Activated CD8-positive, alpha-beta memory T cell treated with anti-CD3 and anti-CD28 coated beads, Interleukin-2, amount 50 U/mL, for 48 hours (primary cell): Measurements from ENCODE around the gene KIAA1958.
A peak's percentile ranks its signal among the peaks of the same experiment; 100 is the strongest.
"Not testable (repeated sequence)": the region's sequence is repeated elsewhere in the genome, so short reads cannot be mapped to it uniquely, and the experiment has no call there.

ENCODE experiments used
- DNase-seq: peaks from one replicate; pipeline ENCODE4 v3.0.0-alpha.2; 2020

KIAA1958 gene

GRCh38 chr9:112669326-112669725 is 182.7 kb downstream of the KIAA1958 start:
- DNase-seq, result no peak

- no peak for DNase-seq
Observed at GRCh38 chr9:112670991-112671625, 184.5 kb downstream of the KIAA1958 start.

GRCh38 chr9:112673221-112673620 is 186.6 kb downstream of the KIAA1958 start:
- DNase-seq, result not testable (repeated sequence)

GRCh38 chr9:112677040-112677439 is 190.4 kb downstream of the KIAA1958 start:
- no peak for DNase-seq

GRCh38 chr9:112680731-112681402 is 194.2 kb downstream of the KIAA1958 start:
- no peak for DNase-seq

- DNase-seq, result no peak
Observed at GRCh38 chr9:112689161-112689740, 202.6 kb downstream of the KIAA1958 start.

- DNase-seq, result no peak
Observed at GRCh38 chr9:112694706-112695555, 208.3 kb downstream of the KIAA1958 start.

GRCh38 chr9:112696461-112696860 is 209.8 kb downstream of the KIAA1958 start:
- DNase-seq, result no peak

GRCh38 chr9:112699230-112699629 is 212.6 kb downstream of the KIAA1958 start:
- no peak for DNase-seq

GRCh38 chr9:112700085-112700484 is 213.5 kb downstream of the KIAA1958 start:
- DNase-seq, result no peak

- DNase-seq, result no peak
Observed at GRCh38 chr9:112703304-112703703, 216.7 kb downstream of the KIAA1958 start.

- no peak for DNase-seq
Observed at GRCh38 chr9:112705768-112706427, 219.3 kb downstream of the KIAA1958 start.

GRCh38 chr9:112711050-112711689 is 224.5 kb downstream of the KIAA1958 start:
- no peak for DNase-seq

- DNase-seq, result no peak
Observed at GRCh38 chr9:112712678-112713077, 226.1 kb downstream of the KIAA1958 start.

GRCh38 chr9:112717661-112718331 is 231.2 kb downstream of the KIAA1958 start, which contains the start of gene INIP:
Gene INIP (minus strand): TSS chr9:112718117. CDS start chr9:112716485, 1,632 bp downstream.
- DNase-seq, result peak; percentile 97
